ENCODE measurements around the gene DNAI7. TPM values are rescaled to one million over a fixed set of nuclear protein-coding genes. Genes with fewer than 3 reads are reported as not detected.

The DNAI7 gene
- polyA plus RNA-seq, 1 of the 3 experiments (the other 2 are of a cell fraction), result 0.30 TPM

GRCh38 chr12:25162866-25163265, 32.1 kb downstream of the DNAI7 start:
- no peak overlapping the region for H2AFZ ChIP-seq (ENCODE audit: low read depth)
- no peaks in the 10 kb centered on the region; the same call in 1 of the 2 replicates for H3K27me3 ChIP-seq (ENCODE audit: insufficient read depth)
- H3K9ac ChIP-seq, result no peak overlapping the region
- WGBS (ENCODE audit: low lambda C conversion rate), result 89% methylated on average over 6 of the region's 6 CpGs
- no peak overlapping the region for H3K4me3 ChIP-seq (ENCODE audit: low read depth in 2 of 2, low read length in 1 of 2)
- no peak for DNase-seq
- H3K9me3 ChIP-seq, result no peaks in the 10 kb centered on the region; the same call in 1 of the 2 replicates
- H3F3A ChIP-seq (replicated peaks; ENCODE audit: insufficient read depth), result no peaks in the 10 kb centered on the region
- no peaks in the 10 kb centered on the region for H3K4me1 ChIP-seq (ENCODE audit: control insufficient read depth in 1 of 2, insufficient read depth in 2 of 2, low read depth in 1 of 2, low read length in 1 of 2)
- H3K9me2 ChIP-seq, result no peaks in the 10 kb centered on the region
- no peaks in the 10 kb centered on the region for H3K36me3 ChIP-seq (replicated peaks in 1 of 2; ENCODE audit: control insufficient read depth in 1 of 2, insufficient read depth in 2 of 2, low read length in 1 of 2)
- POLR2A ChIA-PET, result no interaction called here
- CTCF ChIA-PET, result interaction anchor here (0.8 to 1.4 kb wide), 3 partner anchors 8 to 171 kb away, joined by 3 to 6 read pairs (median 3); no protein-coding TSS in a partner anchor
- no peak overlapping the region for H3K4me2 ChIP-seq
- no peak overlapping the region for H3K27ac ChIP-seq (ENCODE audit: low read depth in 2 of 2, low read length in 1 of 2)
- no peaks in the 10 kb centered on the region for H4K20me1 ChIP-seq (ENCODE audit: insufficient read depth)
- no peaks in the 10 kb centered on the region for H3K79me2 ChIP-seq (ENCODE audit: insufficient read depth)
- TF ChIP-seq RAD21 (IDR thresholded peaks at IDR 0.05; ENCODE audit: low read length) (no peak), TAF1 (IDR thresholded peaks at IDR 0.05; ENCODE audit: borderline replicate concordance, low read depth, low read length) (no peak), PBX3 (IDR thresholded peaks at IDR 0.05) (no peak), TEAD4 (IDR thresholded peaks at IDR 0.05; ENCODE audit: borderline replicate concordance, insufficient read depth) (no peak), MEF2A (IDR thresholded peaks at IDR 0.05; ENCODE audit: borderline replicate concordance, low read depth) (no peak), TCF12 (IDR thresholded peaks at IDR 0.05) (no peak), IRF3 (IDR thresholded peaks at IDR 0.05; ENCODE audit: low read depth, low read length) (no peak), NFIC (IDR thresholded peaks at IDR 0.05; ENCODE audit: borderline replicate concordance) (no peak)
- TF ChIP-seq, protein P1, sequence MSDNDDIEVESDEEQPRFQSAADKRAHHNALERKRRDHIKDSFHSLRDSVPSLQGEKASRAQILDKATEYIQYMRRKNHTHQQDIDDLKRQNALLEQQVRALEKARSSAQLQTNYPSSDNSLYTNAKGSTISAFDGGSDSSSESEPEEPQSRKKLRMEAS (IDR thresholded peaks at IDR 0.05; ENCODE audit: low read depth), result no peak
- TF ChIP-seq, protein P2, sequence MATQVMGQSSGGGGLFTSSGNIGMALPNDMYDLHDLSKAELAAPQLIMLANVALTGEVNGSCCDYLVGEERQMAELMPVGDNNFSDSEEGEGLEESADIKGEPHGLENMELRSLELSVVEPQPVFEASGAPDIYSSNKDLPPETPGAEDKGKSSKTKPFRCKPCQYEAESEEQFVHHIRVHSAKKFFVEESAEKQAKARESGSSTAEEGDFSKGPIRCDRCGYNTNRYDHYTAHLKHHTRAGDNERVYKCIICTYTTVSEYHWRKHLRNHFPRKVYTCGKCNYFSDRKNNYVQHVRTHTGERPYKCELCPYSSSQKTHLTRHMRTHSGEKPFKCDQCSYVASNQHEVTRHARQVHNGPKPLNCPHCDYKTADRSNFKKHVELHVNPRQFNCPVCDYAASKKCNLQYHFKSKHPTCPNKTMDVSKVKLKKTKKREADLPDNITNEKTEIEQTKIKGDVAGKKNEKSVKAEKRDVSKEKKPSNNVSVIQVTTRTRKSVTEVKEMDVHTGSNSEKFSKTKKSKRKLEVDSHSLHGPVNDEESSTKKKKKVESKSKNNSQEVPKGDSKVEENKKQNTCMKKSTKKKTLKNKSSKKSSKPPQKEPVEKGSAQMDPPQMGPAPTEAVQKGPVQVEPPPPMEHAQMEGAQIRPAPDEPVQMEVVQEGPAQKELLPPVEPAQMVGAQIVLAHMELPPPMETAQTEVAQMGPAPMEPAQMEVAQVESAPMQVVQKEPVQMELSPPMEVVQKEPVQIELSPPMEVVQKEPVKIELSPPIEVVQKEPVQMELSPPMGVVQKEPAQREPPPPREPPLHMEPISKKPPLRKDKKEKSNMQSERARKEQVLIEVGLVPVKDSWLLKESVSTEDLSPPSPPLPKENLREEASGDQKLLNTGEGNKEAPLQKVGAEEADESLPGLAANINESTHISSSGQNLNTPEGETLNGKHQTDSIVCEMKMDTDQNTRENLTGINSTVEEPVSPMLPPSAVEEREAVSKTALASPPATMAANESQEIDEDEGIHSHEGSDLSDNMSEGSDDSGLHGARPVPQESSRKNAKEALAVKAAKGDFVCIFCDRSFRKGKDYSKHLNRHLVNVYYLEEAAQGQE (IDR thresholded peaks at IDR 0.05; ENCODE audit: low read depth, low read length), result no peak

DNA sequence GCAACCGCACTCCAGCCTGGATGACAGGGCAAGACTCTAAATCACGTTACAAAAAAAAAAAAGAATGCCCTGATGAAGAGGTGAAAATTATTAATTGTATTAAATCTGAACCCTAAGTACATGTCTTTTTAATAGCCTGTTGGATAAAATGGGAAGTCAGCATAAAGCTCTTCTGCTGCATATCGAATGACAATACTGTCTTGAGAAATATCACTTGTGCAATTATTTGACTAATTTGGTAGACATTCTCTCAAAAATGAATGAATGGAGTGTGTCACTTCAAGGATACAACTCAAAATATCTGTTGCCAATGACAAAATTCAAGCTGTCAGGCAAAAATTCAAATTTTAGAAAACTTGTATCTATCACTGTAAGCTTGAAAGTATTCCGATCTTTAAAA, 38.9 kb downstream of the DNAI7 start:
- ChIA-PET CTCF (interaction anchor here (1.1 to 3.9 kb wide), 13 partner anchors 12 to 222 kb away, joined by 3 to 33 read pairs (median 5); no protein-coding TSS in a partner anchor), POLR2A (no interaction called here)
- peaks cover 13% of the 10 kb centered on the region for H3F3A ChIP-seq (replicated peaks; ENCODE audit: insufficient read depth)

More for the DNA sequence above, 38.9 kb downstream of the DNAI7 start:
- Histone ChIP-seq H4K20me1 (ENCODE audit: insufficient read depth) (no peaks in the 10 kb centered on the region), H3K27ac (ENCODE audit: low read depth in 2 of 2, low read length in 1 of 2) (no peak overlapping the region), H2AFZ (ENCODE audit: low read depth) (no peak overlapping the region), H3K27me3 (ENCODE audit: insufficient read depth) (no peaks in the 10 kb centered on the region), H3K9me3 (no peaks in the 10 kb centered on the region; the same call in 1 of the 2 replicates), H3K4me2 (no peak overlapping the region), H3K79me2 (ENCODE audit: insufficient read depth) (no peaks in the 10 kb centered on the region), H3K4me1 (ENCODE audit: control insufficient read depth in 1 of 2, insufficient read depth in 2 of 2, low read depth in 1 of 2, low read length in 1 of 2) (peaks cover 0 to 5% of the 10 kb centered on the region in 2 experiments; a peak in 1 of 4 replicates), H3K9me2 (no peaks in the 10 kb centered on the region), H3K9ac (no peak overlapping the region), H3K36me3 (replicated peaks in 1 of 2; ENCODE audit: control insufficient read depth in 1 of 2, insufficient read depth in 2 of 2, low read length in 1 of 2) (no peaks in the 10 kb centered on the region), H3K4me3 (ENCODE audit: low read depth in 2 of 2, low read length in 1 of 2) (no peak overlapping the region)
- WGBS (ENCODE audit: low lambda C conversion rate), result 81% methylated on average over 4 of the region's 4 CpGs
- DNase-seq, result no peak
- TF ChIP-seq USF1 (IDR thresholded peaks at IDR 0.05; ENCODE audit: borderline replicate concordance, low read depth) (no peak), IRF3 (IDR thresholded peaks at IDR 0.05; ENCODE audit: low read depth, low read length) (no peak), EP300 (IDR thresholded peaks at IDR 0.05; ENCODE audit: borderline replicate concordance in 1 of 2, low read depth in 1 of 2, low read length in 1 of 2) (no peak), YY1 (IDR thresholded peaks at IDR 0.05; ENCODE audit: low read depth) (no peak), EZH2phosphoT487 (IDR thresholded peaks at IDR 0.05; ENCODE audit: borderline replicate concordance, low read depth) (no peak), CHD2 (IDR thresholded peaks at IDR 0.05; ENCODE audit: low read length, partially characterized antibody) (no peak), FOXJ3 (CRISPR knock-in tag; IDR thresholded peaks at IDR 0.05) (no peak), POLR2AphosphoS5 (IDR thresholded peaks at IDR 0.05; ENCODE audit: low read depth, low read length) (no peak), NRF1 (IDR thresholded peaks at IDR 0.05; ENCODE audit: low read depth, low read length) (no peak)
- TF ChIP-seq, protein P1 (IDR thresholded peaks at IDR 0.05; ENCODE audit: low read depth), result no peak

All from SK-N-SH (cell line).